ENCODE data around the gene ANKRD34C. TPM values are rescaled to one million over a fixed set of nuclear protein-coding genes. Genes with fewer than 3 reads are reported as not detected.

Gene ANKRD34C
- total RNA-seq, 1 experiment from 2014 or later, result not detected

GRCh38 chr15:79283252-79284048 lies 928 bp downstream of the ANKRD34C start:
- H3K27ac Mint-ChIP-seq, result no peak overlapping the region
- H3K27me3 Mint-ChIP-seq (ENCODE audit: low read depth), result peaks cover 91% of the 10 kb centered on the region
- Histone ChIP-seq H3K27ac (ENCODE audit: insufficient read length, low read depth, low read length) (no peak overlapping the region), H4K91ac (ENCODE audit: insufficient read length, low read depth, low read length) (no peak overlapping the region), H2BK120ac (ENCODE audit: low read depth, low read length, poor library complexity, severe bottlenecking) (no peak overlapping the region), H3K4ac (ENCODE audit: low read depth, low read length) (no peak overlapping the region), H3K4me2 (ENCODE audit: insufficient read depth, insufficient read length, low read length) (peak overlapping the region; percentile 59), H2BK15ac (ENCODE audit: low read depth, low read length) (no peak overlapping the region), H3K9me3 (ENCODE audit: control insufficient read depth, low read depth, low read length) (no peaks in the 10 kb centered on the region), H3K23ac (ENCODE audit: insufficient read length, low read depth, low read length) (no peak overlapping the region), H3K56ac (ENCODE audit: insufficient read length, low read depth, low read length) (no peak overlapping the region), H4K20me1 (ENCODE audit: control insufficient read depth, insufficient read depth, insufficient read length) (no peaks in the 10 kb centered on the region), H2AK5ac (ENCODE audit: insufficient read length, low read length) (no peak overlapping the region), H2BK5ac (ENCODE audit: insufficient read length, low read length) (no peak overlapping the region), H3K14ac (ENCODE audit: insufficient read depth, low read length) (no peak overlapping the region), H3K27me3 (ENCODE audit: insufficient read depth, low read length) (peaks cover 25% of the 10 kb centered on the region; the same call in 1 of the 2 replicates), H4K5ac (ENCODE audit: insufficient read length, low read depth, low read length) (no peak overlapping the region), H3K9ac (ENCODE audit: extremely low read depth, insufficient read length, low read length) (no peak overlapping the region), H4K8ac (replicated peaks; ENCODE audit: insufficient read length, low read depth, low read length) (no peak overlapping the region), H3T11ph (ENCODE audit: low read length) (no peak overlapping the region), H2BK12ac (ENCODE audit: insufficient read length, low read depth, low read length) (no peak overlapping the region), H2BK20ac (ENCODE audit: low read depth, low read length, poor library complexity, severe bottlenecking) (no peak overlapping the region), H2AFZ (ENCODE audit: low read length) (no peak overlapping the region), H3K23me2 (ENCODE audit: insufficient read length, low read depth, low read length, poor library complexity, severe bottlenecking) (peaks cover 13% of the 10 kb centered on the region), H3K4me1 (ENCODE audit: insufficient read depth, low read length) (no peaks in the 10 kb centered on the region), H3K79me2 (ENCODE audit: insufficient read depth, low read length) (no peaks in the 10 kb centered on the region), H3K79me1 (ENCODE audit: insufficient read depth, low read depth, low read length, poor library complexity, severe bottlenecking) (no peaks in the 10 kb centered on the region), H3K18ac (ENCODE audit: insufficient read length, low read depth, low read length) (no peak overlapping the region)
- no peak for TF ChIP-seq CTCF (conservative IDR thresholded peaks at IDR 0.05)
- DNase-seq, result peak; percentile 80
- H3K4me1 Mint-ChIP-seq, result peaks cover 9 to 11% of the 10 kb centered on the region in 2 experiments
- H3K9me3 Mint-ChIP-seq, result peaks cover 0 to 4% of the 10 kb centered on the region in 2 experiments; a peak in 1 of 5 replicates
- peak overlapping the region; percentile 12 to 79; a peak in 2 of 5 replicates for H3K4me3 Mint-ChIP-seq
- H3K36me3 Mint-ChIP-seq (ENCODE audit: insufficient read depth in 1 of 3, low read depth in 3 of 3), result no peaks in the 10 kb centered on the region
- whole genome bisulfite sequencing (ENCODE audit: extremely low coverage, insufficient read length, low lambda C conversion rate), result no CpG with 5 or more reads among the region's 46 CpGs

All from H9 (cell line).